NCI-H146 (cell line): Measurements from ENCODE around the gene RAI14.
"Not testable (repeated sequence)": the region's sequence is repeated elsewhere in the genome, so short reads cannot be mapped to it uniquely, and the experiment has no call there.

ENCODE experiments used
- DNase-seq: peaks from one replicate; lab custom pipeline; 2025; lab: John Stamatoyannopoulos, UW

The RAI14 gene

DNA sequence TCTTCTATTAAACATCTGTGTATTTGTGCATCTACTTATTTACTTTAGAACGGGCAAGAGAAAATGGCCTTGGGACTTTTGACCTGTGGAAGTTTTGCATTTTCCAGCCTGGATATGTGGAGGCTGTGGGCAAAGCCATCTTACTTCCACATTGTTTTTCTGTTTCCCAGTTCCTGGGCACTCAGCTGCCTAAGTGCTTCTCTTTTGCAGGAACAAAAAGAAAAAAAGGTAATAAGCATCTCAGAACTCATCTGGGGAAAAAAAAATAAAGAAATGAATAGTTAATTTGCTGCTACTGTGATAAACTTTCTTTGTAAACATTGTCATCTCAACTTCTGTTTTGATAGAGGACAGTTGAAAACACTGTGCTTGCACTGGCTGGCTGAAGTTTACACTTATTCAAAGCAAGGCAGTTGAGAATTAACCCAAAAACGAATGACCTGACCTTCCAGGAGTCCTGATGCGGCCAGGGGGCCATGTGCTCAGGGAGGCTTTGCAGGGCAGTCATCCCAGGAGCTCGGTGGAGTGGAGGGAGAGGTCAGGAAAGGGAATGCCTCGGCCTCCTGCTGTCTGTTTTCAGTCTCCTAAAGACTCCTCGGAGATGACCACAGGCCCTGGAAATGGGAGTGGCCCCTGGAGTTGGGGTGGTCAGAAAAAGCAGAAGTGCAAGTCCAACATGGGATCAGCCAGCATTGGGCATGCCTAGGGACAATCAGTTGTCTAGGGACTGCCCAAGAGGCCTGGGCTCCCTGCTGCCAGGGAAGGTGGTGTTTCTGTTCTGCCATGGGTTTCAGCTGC, 75.5 kb downstream of the RAI14 start:
- DNase-seq: no peak

DNA sequence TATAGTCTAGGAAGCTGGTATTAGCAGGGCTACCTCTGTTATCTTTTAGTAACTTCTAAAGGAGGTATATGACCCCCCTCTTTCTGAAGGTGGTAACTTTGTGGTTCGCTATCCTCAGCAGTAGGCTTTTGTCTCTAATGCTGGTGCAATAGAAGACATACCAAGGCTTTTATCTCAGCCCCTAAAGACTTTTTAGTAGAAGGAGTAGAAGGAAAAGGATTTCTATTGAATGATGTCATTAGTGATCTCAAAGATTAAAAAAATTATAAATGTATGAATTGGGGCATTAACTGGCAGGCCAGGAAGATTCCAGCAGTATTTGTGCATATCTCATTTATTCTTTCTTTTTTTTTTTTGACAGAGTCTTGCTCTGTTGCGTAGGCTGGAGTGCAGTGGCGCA, 78.2 kb downstream of the RAI14 start:
- DNase-seq: no peak

DNA sequence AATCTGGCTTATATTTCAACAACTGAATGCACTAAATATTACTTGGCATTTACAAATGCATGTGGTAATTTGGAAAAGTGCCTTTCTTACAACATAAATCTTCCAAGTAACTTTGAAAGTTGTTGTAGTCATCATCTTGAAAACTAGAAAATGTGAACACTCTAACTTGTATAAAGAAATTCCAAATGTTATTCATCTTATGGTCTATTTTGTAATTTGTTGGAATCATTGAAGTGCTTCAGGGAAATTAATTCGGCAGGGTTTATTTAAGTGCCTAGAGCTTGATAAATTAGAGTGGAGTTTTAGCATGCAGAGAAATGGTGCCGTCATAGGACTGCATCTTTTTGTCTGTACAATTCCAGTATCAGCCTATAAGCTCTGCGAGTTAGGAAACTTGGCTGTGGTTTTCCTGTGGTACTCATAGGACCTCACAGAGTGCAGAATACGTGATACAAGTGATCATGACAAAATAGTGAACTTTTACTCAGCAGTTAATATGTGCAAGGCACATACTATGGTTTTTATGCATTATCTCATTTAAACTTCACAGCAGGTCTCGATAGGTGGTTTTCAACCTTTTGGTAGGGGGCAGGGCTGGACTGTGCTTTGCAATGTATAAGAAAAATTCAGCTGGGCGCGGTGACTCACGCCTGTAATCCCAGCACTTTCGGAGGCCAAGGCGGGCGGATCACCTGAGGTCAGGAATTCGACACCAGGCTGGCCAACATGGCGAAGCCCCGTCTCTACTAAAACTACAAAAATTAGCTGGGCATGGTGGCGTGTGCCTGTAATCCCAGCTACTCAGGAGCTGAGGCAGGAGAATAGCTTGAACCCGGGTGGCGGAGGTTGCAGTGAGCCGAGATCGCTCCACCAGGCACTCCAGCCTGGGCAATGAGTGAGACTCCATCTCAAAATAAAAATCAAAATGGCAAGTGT, 79.6 kb downstream of the RAI14 start:
- no peak for DNase-seq

DNA sequence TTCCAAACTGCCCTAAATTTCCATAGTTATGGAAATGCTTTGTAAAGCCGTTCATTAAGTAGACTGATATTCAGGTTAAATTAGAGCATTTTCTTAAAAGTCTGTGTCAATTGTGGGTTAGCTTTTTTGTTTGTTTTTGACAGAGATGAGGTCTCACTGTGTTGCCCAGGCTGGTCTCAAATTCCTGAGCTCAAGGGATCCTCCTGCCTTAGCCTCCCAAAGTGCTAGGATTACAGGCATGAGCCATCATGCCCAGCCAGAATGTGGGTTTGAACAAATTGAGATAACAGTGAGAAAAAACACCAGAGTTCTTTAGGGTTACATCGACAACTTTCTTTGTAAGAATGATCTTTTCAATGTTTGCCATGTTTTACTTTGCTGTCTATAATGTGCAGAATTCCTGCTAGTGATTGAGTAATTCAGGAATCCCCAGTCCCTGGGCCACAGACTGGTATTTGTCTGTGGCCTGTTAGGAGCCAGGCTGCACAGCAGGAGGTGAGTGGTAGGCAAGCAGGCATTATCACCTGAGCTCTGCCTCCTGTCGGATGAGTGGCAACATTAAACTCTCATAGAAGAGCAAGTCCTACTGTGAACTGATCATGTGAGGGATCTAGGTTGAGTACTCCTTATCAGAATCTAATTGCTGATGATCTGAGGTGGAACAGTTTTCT, 80.5 kb downstream of the RAI14 start:
- peak; percentile 22 for DNase-seq

DNA sequence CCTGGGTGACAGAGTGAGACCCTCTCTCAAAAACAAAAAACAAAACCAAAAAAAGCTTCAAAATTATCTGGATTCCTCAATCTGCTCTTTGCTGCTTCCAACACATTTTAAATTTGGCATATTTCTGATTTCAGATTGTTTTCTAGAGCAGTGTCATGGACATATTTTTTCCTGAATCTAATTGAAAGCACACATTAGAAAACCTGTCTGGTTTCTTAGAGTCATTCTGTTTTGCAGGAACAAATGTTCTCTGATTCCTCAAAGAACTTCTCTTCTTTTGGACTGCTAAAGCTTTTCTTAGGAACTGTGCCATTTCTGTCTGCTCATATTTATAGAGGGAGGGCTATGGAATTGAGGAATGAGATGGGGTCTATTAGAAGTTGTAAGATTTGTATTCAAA, 81.6 kb downstream of the RAI14 start:
- no peak for DNase-seq

DNA sequence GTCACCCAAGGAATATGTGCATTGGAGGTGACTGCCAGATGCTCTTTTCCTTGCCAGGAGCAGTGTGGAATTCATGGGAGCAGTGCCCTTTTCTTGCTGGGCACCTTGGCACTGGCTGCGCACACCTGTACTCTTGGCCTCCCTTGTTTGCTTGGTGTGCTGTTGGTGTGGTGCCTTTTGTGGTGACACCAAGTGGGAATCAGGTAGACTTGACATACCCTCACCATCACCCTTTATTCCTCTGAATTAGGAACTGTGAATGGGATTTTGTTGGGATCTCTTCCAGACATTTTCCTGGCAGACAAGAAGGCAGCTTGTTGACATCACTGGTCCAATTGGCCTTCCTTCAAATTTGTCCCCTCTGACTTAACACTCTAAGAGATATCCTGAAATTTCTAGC, 82.3 kb downstream of the RAI14 start:
- no peak for DNase-seq

DNA sequence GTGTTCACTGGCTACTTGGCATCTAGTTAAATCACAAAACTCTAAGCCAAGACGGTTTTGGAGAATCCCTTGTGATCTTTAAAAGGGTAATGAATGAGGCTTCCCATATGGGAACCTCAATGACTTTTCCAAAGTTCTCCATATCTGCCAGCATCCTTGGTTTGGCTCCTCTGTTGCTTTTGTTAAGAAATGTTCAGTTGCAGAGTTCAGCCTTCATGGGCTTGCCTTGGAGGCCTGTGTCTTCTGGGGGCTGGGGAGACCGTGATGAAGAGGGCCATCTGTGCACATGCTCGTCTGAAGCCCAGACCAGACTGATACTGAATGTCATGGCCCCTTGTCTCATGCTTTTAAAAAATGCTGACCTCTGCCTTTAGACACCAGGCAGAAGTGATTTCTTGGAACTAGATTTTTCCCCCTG, 84.3 kb downstream of the RAI14 start:
- no peak for DNase-seq

DNA sequence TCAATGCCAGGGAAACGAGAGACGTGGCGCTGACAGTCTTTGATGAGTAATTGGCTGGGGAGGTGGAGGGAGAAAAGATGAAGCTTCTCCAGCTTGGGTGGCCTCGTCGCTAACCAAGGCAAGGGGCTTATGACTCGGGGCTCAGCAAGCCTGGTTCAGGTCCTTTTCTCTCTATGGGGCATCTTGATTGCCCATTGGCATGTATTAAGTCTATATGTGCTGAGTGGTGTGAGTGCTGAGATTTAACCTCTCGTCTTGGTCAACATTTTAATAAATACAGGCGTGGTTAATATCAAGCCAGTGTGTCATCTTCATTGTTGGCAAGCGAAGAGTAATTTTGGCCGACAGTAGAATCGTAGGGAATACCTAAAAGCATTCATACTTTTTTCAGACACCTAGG, 85.9 kb downstream of the RAI14 start:
- no peak for DNase-seq

DNA sequence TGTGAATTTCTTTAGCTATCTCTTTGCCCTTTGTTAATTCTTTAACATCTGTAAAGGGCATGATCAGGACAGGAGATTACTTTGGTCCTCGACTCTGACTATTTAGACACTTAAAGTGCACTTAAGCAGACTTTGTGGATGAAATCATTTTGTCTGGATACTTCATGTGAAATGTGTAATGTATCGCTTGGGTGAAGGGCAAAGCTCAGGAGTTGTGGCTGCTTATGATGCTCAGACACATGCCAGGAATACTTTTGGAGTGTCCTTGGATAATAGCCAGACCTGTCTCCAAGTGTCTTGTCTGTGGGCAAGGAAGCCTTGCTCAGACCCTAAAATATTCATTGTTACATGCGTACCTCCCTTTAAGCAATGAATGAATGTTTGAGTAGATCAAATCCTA, 87.8 kb downstream of the RAI14 start:
- DNase-seq: no peak

DNA sequence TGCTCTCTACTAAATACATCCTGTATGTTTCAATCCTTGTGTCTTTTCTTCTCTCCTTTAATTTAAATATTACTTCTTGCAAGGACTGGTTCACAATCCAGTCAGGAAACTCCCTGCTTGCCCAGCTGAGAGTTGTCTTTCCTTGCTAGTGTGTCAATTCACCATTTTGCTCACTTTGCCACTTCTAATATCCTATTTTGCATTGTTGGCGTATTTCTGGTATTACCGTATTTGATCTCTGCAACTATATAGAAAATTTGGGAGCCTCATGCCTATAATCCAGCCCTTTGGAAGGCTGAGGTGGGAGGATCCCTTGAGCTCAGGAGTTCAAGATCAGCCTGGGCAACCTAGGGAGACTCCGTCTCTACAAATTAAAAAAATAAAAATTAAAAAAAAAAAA, 92.3 kb downstream of the RAI14 start:
- no peak for DNase-seq

DNA sequence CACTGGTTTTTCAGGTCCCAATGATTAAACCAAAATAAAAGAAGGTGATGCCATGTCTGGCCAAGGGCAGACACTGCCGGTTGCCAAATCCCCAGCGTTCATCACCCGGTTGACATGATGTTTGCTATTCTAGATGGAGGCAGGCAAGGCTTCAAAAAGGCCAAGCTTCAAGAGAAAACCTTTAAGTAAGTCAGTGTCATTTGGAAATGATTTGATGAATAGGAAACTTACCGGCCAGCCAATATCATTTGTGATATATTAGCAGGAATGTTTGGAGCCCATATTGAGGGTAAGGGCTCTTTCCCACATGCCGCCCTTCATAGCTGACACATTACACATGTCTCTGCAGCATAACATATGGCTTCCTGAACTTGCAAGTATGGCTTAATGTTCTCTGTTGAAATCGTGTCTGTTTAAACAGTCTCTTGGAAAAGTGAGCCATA, 93.3 kb downstream of the RAI14 start:
- DNase-seq: no peak

DNA sequence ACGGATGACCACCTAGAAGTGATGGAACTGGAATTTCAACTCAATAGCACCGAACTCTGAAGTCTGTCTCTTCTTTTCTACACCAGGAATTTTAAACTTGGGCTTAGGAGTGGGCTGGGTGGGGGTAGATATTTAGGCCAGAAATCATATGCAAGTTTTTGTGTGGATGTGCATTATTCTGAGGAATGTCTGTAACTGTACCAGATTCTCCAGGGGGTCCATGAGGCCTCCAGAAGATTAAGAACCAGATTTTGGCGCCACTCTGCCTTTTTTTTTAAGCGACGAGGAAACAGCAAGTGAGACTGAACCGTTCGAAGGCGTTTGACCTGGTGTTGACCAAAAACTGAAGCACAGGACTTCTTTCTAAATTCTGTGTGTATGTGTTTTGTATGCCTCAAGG, 94.1 kb downstream of the RAI14 start:
- DNase-seq: no peak

DNA sequence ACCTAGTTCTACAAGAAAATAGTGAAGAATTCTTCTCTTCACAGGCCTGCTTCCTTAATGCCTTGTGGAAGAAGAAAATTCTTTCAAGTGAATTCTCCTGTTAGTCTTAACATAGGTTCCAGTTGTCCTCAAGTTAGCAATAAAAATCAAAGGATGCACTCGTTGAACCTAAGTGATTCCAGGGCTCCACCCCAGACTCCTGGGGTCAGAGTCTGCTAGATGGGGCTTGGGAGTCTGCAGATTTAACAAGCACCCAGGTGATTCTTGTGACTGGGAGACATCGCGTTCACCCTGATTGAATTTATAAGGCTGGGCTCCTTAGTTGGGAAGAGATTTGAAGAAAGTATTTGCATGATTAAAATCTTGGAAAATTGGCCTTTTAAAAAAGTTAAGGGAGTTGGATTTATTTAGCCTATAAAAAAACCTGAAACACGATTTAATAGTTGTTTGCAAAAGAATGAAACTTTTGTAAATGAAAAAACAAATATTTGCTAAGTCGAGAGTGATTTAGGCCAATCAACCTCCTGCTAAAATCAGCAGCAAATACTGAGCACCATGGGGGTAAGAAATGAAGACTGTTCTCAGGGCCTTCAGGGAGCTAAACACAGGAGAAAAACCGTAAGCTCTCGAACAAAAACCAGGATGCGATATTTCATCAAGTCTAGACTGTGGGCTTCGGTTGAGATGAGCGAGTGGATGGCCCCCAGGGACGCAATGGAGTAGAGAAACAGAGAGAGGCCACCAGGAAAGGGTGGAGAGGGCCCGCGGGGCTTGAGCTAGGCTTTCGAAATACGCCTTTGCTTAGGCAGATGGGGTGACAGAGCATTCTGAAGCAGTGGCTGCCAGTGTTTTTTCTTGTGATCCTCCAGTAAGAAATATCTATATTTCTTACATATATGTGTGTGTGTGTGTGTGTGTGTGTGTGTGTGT, 95.9 kb downstream of the RAI14 start:
- no peak for DNase-seq

DNA sequence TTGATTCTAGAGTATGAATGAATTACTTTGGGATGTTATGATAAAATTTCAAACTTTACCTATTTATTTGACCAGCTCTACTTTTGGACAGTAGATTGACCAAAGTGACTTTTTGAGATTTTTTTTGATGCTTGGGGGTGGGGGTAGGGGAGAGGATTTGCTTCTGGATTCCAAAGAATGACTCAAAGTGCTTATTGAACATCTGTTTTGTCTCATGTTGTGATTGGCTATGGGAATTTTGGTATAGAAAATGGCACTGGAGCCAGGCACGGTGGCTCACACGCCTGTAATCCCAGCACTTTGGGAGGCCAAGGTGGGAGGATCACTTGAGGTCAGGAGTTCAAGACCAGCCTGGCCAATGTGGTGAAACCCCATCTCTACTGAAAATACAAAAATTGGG, 97.1 kb downstream of the RAI14 start:
- not testable (repeated sequence) for DNase-seq

DNA sequence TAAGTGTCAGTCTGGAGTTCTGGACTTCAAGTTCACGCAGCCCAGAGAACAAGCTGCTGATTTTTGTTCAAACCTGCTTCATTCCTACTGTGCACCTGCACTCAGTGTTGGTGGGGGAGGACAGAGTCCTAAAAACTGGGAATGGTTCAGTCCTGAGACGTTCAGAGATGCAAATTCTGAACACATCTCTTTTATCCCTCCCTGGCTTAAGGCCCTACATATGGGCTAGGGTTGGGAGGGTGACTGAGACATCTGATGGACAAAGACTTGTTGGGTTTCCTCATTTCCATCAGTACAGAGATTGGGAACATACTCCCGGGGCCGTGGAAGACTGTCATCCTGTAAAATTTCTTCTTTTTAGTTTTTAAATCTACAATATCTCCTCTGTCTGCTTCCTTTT, 99.8 kb downstream of the RAI14 start:
- DNase-seq: no peak

DNA sequence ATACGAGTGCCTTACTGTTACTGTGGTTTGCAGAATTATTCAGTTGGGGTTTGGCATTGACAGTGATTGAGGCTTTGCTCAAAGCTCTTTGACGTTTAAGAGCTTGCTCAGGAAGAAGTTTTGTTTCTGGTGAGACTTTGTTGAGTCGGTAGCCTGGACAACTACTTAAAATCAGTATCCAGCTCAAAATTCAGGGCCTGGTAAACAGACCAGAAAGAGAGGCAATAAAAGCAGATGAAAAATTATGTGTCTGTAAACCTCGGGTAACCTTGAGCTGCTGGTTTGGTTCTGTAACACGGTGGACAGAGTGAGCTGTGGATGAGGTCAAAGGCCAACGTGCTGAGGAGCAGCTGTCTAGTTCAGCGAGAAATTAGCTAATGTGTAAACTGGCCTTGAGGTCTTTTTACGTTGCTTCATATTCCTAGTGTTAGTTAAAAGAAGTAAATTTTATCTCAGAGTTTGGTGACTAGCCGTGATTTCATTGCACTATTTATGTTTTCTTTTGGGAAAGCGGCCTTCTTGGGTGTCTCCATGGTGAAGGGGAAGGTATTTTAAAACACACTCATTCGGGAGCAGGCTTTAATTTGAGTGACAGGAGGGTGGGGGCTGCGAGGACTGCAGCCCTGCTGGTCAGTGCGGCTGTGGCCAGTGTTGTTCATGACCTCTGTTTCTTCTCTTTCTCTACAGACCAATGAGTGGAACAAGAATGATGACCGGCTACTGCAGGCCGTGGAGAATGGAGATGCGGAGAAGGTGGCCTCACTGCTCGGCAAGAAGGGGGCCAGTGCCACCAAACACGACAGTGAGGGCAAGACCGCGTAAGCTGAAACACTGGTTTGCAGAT, 100.9 kb downstream of the RAI14 start:
- DNase-seq: no peak

DNA sequence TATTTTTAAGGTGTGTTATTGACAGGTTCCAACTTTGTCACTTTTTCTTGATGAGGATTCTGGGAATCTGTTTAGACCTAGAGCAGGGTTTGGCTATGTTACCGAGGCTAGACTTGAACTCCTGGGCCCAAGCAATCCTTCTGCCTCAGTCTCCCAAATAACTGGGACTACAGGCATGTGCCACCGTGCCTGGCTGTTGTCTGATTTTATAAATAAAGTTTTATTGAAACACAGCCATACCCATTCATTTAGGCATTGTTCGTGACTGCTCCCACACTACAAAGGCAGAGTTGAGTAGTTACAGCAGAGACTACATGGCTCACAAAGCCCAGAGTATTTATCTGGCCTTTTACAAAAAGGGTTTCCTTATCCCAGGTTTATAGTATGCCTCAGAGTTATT, 102.4 kb downstream of the RAI14 start:
- DNase-seq: no peak

DNA sequence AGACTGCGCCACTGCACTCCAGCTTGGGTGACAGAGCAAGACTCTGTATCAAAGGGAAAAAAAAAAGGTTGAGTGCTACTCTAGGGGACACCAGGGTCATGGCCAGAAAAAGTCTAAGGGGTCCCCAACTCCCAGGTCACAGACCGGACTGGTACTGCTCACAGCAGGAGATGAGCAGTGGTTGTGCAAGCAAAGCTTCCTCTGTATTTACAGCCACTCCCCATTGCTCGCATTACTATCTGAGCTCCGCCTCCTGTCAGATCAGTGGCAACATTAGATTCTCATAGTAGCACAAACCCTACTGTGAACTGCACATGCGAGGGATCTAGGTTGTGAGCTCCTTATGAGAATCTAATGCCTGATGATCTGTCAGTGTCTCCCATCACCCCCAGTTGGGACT, 103.1 kb downstream of the RAI14 start:
- DNase-seq: not testable (repeated sequence)

DNA sequence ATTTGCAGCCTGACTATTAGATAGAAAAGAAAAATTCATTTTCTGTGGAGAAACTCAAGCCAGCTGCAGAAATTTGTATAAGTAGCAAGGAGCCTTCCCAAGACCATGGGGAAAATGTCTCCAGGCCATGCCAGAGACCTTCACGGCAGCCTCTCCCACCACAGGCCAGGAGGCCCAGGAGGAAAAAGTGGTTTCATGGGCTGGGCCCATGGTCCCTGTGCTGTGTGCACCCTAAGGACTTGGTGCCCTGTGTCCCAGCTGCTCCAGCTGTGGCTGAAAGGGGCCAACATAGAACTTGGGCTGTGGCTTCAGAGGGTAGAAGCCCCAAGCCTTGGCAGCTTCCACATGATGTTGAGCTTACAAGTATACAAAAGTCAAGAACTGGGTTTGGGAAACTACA, 109.5 kb downstream of the RAI14 start:
- no peak for DNase-seq

DNA sequence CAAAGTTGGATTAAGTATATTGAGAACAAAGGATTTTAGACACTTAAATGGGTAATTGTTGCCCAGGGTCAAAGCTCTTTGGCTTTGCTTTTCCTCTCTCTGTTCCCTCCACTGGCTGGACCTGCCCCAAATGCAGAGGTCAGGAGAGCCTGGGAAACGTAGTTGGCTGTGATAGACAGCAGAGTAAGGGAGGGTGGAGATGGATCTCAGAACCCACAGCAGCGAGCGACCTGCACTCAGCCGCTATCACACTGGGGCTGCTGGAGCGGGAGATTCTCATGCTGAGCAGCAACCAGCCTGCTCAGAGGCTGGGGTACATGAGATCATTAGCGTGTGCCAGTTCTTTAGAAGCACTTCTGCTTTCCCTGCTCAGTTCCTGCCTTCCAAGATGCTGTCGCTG, 111.1 kb downstream of the RAI14 start:
- no peak for DNase-seq

DNA sequence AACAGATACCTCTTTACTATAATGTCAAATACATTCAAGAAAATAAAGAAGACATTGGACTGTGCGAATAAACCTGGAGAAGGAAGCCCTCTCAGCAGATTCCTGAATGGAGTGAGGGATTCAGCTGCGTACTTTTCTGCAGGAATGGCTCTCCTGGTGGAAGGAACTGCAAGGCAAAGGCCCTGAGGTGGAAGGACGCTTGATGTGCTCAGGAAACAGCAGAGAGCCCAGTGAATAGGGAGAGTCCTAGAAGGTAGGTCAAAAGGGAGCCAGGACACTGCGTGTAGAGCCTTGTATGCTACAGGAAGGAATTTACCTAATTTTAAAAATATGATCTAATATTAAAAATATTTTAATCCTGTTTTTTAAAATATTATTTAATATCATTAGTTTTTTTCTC, 114.4 kb downstream of the RAI14 start:
- DNase-seq: no peak
